GM18870 (cell line): ENCODE measurements around the gene DLG3.

Experiments
- ATAC-seq: cut with Tn5 transposase; IDR thresholded peaks from one replicate; pipeline ENCODE4 v1.9.1; 2021; ENCODE audit warnings: moderate library complexity; ENCODE audit not compliant: unreplicated experiment

The DLG3 gene

DNA sequence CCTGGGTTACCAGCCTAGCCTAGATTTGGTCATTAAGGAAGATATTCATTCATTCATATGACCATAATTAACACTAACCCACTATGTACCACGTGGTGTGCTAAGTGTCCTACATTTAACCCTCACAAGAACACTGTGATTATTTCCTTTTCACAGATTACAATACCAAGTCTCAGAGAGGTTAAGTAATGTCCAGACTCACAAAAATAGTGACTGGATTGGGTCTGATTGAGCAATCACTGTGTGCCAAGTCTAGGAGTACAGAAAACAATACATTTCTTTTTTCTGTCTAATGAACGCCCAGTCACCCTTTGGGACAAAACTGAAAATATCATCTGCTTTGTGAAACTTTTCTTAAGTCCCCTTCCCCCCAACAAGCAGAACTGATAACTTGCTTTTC, 7.6 kb upstream of the DLG3 start:
- no peak for ATAC-seq

DNA sequence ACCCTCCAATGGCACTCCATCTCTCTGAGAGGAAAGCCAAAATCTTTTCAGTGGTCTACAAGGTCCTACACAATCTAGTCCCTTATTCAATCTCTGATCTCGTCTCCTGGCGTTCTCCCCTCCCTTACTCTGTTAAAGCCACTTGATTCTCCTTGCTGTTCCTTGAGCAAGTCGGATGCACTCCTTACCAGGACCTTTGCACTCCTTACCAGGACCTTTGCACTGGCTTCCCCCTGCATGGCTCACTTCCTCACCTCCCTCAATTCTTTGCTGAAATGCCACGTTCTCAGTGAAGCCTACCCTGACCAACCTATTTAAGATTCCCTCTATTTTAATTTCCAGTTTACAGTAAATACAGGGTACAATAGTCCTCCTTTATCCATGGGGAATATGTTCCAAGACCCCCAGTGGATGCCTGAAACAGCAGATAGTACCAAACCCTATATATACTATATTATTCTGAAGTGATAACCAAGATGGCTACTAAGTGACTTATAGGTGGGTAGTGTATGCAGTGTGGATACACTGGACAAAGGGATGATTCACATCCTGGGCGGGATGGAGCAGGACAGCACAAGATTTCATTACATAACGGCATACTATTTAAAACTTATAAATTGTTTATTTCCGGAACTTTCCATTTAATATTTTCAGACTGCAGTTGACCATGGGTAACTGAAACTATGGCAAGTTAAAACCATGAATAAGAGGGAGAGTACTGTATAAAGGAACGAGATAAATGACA, 6.5 kb upstream of the DLG3 start:
- no peak for ATAC-seq

DNA sequence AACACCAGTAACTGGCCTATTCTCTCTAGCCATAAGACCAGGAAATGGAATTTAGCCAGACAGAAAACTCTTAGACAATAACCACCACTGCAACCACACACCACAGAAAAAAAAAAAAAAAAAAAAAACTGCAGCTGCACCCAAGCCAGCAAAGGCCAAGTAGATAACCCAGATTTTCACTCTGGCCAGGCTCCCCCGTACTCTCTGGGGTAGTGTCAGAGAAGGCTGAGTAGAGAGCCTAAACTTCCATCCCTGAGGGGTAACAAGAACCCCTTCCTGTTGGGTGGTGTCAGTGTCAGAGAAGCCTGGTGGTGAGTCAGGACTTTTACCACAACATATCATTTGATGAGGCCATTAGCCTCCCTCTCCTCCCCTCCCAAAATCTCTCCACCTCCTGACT, 5.6 kb upstream of the DLG3 start:
- peak; percentile 42 for ATAC-seq

DNA sequence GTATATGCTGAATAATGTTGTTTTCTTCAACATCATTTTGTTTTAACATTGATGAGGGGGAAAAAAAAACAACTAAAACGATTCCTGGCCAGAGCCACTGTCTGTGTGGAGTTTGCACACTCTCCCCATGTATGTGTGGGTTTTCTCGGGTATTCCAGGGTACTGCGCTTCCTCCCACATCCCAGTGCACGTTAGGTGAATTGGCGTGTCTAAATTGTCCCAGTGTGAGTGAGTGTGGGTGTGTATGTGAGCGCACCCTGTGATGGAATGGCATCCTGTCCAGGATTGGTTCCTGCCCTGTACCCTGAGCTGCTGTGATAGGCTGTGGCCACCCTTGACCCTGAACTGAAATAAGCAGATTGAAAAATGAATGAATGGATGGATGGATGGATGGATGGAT, 2.4 kb upstream of the DLG3 start:
- no peak for ATAC-seq

DNA sequence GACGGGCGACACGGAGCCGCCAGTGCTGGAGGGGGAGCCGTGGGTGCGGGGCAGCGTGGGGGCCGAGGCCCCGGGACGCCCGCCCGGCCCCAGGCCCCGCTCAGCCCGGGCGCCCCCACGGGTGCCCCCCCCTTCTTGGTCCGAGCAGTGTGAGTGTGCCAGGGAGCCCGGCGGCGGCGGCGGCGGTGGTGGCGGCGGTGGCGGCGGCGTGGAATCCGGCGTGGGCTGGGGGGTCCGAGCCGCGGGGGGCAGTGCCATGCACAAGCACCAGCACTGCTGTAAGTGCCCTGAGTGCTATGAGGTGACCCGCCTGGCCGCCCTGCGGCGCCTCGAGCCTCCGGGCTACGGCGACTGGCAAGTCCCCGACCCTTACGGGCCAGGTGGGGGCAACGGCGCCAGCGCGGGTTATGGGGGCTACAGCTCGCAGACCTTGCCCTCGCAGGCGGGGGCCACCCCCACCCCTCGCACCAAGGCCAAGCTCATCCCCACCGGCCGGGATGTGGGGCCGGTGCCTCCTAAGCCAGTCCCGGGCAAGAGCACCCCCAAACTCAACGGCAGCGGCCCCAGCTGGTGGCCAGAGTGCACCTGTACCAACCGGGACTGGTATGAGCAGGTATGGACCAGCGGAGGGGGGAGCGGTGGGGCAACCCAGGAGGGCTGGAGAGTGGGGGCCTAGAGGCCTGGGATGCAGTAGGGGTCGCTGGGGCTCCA, 466 bp downstream of the DLG3 start:
- no peak for ATAC-seq

DNA sequence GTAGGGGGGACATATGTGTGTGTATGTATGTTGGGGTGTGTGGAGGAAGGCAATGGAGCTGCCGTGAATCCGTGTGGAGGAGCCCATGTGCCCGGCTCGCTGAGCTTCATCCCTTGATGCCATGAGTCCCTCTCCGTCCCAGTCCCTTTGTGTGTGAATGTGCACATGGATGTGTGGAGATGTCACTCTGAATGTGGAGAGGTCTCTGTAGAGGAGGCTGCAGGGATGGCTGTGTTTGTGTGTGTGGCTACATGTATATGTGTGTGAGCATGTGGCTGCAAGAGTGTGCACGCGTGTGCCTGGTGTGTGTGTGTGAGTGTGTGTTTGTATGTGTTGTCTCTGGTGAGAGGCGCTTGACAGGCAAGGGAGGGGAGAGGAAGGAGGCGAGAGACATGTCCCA, 1.3 kb downstream of the DLG3 start:
- ATAC-seq: no peak

DNA sequence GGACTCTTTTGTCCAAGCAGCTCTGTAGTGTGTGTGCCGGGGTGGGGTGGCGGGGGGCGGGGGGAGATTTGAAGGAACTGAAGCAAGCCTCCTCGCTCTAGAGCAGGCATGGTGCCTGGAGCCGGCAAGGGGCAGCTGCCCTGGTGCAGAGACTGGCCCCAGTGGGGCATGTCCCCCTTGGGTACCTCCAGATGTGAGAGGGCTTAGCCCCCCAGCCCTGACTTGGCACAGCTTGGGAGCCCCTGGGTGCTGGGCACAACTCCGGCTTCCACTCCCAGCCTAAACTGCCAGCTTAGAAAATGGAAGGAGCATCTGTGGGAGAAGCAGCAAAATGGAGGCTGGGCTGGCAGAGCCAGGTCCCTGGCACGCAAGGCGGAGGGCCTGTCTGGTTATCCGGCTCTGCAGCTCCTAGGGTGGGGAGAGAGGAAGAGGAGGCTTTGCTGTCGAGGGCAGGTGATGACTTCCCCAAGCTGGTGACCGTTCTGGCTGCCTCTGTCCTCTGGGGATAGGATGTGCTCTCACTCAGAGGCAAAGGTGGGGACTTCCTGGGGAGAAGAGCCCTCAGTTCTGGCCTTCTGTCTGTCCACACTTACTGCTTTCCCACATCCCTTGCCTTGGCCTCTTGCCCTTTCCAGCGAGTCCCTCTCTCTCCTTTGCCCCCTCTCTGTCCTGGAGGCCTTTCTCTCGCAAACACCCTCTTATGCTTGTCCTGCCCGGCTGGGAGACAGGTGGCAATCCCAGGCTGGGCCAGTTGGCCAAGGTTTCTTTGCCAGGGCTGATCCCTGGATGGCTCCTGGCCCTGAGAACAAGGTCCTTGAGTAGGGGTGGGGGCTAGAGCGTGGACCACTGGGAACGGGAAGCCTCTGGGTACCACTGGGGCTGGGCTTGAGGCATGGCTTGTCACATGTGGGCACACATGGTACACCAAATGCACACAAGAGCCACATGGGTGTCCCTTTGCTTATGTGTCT, 2.0 kb downstream of the DLG3 start:
- no peak for ATAC-seq

DNA sequence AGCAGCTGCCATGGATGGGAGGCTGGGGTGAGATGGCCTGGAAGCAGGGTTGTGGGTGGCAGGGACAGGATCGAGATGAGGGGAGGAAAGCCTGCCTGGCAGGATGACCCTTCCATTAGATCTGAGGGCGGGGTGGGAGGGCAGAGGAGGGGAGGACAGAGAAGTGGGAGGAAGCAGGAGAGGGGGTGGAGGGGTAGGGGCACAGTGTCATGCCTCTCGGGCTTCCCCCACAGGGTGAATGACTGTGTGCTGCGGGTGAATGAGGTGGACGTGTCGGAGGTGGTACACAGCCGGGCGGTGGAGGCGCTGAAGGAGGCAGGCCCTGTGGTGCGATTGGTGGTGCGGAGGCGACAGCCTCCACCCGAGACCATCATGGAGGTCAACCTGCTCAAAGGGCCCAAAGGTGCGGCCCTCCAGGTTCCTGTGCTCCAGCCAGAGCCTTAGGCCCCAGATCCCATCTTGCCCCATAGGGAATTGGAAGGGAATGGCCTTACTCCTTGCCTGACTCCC, 4.9 kb downstream of the DLG3 start:
- no peak for ATAC-seq

DNA sequence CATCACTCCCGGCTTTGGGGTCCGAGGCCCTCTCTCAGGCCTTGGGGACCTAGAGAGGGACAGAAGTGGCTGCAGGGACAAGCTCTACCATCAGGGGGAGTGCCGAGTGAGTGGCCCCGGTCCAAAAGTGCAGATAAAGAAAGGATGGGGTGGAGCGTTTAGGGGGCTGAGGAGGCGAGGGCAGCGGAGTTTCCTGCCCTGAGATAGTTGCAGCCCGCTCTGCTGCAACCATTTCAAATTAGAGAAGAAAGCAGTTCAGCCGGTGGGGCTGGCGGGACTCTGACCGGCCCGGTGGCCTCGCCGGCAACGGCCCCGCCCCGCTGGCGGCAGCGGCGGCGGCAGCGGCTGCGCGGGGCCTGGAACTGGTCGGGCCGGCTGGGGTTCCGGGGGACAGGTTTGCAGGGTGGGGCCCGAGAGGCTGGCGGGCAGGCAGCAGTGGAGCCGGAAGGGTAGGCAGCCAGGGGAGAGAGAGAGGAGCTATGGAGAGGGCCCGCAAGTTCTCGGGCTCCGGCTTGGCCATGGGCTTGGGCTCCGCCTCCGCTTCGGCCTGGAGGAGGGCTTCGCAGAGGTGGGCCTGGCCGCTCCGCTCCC, 7.6 kb downstream of the DLG3 start:
- peak; percentile 36 for ATAC-seq

DNA sequence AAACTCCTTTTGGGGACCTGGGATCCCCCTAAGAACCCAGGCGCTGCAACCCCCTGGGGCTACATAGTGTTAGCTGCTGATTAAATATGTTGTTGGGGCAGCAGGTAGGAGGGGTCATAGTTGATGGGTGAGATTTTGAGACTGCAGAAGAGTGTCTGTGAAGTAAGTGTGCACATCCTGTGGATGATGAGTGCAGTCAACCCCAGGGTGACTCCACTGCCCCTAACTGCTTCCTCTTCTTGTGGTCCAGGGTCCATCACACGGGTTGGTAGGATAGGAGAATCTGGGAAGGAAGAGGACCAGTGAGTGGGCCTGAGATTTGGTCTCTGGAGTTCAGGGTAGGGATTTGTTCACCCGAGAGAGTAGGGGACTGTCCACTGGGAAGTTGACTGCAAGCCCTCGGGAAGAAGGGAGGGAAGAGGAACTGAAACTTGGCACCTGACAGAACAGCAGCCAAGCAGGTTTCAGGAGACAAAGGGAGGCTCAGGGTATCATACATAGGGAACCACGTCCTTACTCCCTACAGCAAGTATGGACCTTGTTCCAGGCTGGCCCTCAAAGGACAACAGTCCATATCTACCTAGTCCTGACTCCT, 8.5 kb downstream of the DLG3 start:
- no peak for ATAC-seq

DNA sequence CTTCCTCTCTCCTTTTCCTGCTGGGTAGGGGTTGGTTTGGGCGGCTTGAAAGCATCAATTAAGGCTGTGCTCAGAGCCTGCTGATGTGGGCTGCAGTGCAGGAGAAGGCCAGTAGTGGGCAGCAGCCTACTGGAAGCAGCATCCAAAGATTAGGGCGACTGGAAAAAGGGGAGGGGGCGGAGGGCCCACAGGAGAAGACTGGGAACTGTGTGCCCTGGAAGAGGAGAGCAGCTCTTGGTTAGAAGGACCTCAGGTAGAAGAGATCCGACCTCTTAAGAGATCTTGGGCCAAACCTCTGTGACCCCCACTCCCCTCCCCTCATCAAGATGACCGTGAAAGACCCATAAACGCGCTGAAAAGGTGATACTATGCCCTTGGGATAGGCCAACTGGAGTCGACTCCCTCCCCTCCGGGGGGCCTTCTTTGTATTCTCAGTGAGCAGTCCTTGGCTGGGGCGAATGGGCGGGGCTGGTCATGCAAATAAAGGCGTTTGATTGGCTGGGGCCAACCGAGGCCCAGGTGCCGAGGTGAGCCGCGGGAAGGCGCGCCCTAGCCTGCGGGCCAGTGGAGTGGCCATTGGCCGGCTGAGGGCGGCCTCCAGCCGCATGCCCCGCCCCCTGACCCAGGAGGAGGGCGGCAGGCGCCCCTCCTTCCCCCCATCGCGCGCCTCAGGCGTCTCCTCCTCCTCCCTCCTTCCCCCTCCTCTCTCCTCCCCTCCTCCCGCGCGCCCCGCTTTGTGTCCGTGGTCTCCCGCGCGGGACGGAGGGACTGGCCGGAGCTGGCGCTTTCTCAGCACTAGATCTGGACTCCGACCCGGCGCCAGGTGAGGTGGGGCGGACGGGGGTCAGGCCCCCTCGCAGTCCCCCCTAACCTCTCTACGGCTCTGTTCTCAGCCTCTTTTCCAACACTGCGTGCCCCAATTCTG, 10.1 kb downstream of the DLG3 start:
- ATAC-seq: peak; percentile 33

DNA sequence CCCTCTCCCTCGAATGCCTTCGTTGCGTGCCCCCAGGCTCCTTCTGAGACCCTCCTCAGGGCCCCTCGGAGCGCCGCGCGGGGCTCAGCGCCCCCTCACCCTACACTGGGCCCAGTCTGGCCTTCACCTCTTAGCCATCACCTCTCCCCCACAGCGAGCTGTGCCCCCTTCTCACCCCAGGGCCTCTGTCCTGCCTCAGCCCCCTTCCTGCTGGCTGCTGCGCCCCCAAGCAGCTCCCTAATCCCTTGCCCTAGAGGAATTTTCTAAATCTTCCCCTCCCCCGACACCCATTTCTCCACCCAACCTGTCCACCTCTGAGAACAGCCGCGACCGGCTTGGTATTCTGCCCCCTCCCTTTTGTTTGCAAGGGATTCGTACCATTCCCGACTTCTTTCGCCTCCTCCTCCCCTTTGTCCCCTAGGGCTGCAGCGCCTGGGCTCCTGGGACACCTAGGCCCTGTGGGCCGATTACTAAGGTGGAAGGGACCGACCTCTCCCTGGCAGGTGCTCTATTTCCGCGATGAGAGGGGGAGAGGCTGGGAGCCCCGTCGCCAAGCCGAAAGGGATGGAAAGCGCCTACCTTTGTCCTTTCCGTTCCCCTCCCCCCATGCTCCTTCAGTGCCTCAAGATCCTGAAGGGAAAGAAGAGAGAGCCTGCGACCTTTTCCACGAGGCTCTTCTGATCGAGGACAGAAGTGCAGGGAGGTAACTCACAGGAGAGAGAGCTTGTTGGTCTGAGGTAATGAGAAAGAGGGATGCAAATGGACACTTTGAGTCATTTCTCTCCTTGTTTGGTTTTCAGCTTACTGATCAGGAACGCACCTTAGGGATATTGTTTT, 10.9 kb downstream of the DLG3 start:
- ATAC-seq: peak; percentile 29

DNA sequence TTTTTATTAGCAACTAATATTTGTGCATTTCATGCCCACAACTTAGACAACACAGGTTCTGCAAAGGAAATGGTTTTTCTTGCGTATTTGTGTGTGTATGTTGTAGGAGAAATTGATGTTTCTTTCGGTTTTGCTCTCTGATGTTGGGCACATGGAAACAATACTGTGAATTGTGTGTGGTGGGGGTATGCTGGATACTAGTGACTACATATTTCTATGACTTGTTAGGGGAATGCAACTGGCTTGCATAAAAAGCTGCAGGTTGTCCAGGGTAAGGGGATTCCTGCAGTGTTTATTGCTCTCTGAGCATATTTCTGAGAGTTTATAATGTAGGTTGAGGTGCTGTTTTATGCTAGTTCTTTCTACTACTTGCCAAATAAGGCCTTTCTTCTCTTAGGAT, 11.6 kb downstream of the DLG3 start:
- ATAC-seq: peak; percentile 42

DNA sequence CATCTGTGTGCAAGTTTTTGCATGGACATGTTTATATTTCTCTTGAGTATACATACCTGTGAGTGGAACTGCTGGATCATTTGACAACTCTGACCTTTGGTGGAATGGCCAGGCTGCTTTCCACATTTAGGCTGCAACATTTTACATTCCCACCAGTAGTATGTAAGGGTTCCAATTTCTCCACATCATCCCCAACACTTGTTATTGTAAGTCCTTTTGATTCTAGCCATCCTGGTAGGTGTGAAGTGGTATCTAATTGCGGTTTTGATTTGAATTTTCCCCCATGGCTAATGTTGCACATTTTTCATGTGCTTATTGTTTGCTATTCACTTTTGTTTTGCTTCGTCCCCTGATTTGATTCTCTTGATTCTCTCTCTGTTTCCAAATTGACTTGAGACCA, 16.4 kb downstream of the DLG3 start:
- no peak for ATAC-seq

DNA sequence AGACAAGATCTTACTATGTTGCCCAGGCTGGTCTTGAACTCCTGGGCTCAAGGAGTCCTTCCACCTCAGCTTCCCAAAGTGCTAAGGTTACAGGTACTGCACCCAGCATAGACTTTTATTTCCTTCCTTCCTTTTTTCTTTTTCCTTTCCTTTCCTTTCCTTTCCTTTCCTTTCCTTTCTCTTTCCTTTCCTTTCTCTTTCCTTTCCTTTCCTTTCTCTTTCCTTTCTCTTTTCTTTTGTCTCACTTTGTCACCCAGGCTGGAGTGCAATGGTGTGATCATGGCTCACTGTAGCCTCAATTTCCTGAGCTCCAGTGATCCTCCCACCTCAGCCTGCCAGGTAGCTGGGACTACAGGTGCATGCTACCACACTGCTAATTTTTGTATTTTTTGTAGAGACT, 19.4 kb downstream of the DLG3 start:
- no peak for ATAC-seq

DNA sequence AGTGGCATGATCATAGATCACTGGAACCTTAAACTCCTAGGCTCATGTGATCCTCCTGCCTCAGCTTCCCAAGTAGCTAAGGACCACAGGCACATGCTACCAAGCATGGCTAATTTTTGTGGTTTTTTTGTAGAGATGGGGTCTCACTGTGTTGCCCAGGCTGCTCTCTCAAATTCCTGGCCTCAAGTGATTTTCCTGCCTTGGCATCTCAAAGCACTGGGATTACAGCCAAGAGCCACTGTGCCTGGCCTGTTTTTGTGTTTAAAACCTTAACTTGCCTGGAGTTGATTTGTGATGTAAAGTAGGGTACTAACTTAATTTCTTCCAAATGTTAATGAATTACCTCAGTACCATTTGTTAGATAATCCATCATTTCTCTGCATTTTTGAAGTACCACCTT, 22.3 kb downstream of the DLG3 start:
- no peak for ATAC-seq

DNA sequence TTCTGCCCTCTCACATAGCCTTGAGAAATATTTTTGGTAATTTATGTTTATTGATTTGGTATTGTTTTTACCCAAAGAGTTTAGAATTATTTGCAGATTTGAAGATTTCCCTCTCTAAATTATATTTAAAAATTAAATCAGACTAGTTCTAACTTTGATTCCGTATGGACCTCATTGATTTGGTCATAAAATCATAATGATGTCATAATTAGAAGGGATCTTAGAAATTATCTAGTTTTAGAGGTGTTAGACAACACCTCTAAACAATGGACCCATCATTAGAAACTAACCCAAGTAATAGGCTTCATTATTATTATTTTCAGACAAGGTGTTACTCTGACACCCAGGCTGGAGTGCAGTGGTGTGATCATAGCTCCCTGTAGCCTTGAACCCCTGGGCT, 24.1 kb downstream of the DLG3 start:
- no peak for ATAC-seq

DNA sequence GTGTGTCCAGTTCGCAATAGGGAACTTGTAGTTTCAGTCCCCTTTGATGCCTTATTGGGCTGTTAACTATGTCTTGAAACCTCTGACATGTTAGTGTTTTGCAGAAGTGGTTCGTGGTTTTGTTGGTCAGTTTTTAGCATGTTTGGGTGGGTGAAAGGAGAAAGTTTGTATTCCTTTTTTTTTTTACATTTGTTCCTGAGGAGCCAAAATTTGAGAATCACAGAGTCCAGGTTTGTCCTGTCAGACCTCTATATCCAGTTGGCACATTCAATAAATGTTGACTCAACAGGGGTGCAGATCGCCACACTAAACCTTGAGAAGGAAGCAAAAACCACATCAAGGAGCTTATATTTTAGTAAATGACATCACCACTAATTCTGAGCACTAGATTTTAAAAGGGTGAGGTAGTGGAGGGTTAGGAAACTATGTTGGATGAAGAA, 26.2 kb downstream of the DLG3 start:
- ATAC-seq: peak; percentile 63
